GM12892 (cell line): ENCODE measurements around the gene UCP3.

ENCODE experiments used
- POLR2A ChIP-seq: IDR thresholded peaks from 2 replicates; pipeline ENCODE4 v1.6.1; 2011; ENCODE audit warnings: low read depth, low read length, control low read depth
- POLR2AphosphoS5 ChIP-seq: IDR thresholded peaks from 2 replicates; pipeline ENCODE4 v1.6.1; 2011; ENCODE audit warnings: low read depth, low read length, control low read depth

DNA sequence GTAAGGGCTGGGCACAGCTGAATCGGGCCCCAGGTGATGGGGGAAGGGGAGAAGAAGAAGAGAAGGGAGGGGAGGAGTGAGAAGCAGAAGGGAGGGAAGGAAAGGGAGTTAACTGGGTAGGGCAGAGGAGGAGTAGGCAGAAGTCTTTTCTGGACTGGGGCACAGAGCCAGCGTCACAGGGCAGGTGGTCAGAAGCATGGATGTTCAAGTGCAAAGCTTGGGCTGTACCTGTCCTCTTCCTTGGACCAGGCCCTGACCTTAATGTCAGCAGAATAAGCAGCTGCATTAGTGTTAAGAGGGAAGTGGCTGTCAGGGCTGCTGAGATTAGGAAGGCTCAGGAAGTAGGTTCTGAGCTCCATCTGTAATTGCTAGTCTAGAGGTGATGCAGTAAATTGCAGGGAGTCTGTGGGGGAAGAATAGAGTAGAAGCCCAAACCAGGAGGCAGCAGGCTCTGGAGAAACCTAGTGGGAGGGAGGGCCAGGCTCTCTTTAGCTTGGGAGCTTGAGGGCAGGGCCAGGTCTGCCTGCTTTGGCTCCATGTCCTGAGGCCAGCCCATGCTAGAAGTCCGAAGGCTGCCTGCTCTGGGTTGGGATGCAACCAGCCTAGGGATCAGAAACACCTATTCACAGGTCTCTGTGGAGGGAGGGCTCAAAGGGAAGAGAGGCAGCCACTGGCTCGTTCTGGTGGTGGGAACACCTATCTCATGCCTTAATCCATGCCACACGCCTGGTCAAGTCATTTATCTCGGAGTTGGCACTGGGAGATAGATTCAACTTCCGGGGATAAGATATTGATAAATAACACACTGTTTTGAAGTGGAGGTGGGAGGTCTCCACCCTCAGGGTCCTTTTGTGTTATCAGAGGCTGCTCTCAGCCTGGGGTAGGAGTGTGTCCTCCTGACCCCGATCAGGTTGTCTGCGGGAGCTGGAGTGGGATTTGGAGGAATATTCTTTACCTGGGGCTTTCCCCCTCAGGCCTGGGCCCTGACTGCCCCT, 1.7 kb upstream of the UCP3 start:
- TF ChIP-seq POLR2AphosphoS5 (0 out of 2 replicates have a peak, but pooled peaks have one; percentile 2), POLR2A (no peak)
